GM12891 (cell line): ENCODE measurements around the gene SLC1A1.

Source experiments
- PAX5 ChIP-seq: IDR thresholded peaks from 2 replicates; pipeline ENCODE4 v1.6.1; 2011; ENCODE audit warnings: low read length, moderate library complexity, mild to moderate bottlenecking; ENCODE audit not compliant: insufficient read depth, severe bottlenecking
- POLR2A ChIP-seq: IDR thresholded peaks from 2 replicates; pipeline ENCODE4 v1.6.1; 2011; ENCODE audit warnings: low read depth, low read length, control low read depth
- POLR2AphosphoS5 ChIP-seq: IDR thresholded peaks from 2 replicates; pipeline ENCODE4 v1.6.1; 2011; ENCODE audit warnings: low read depth, low read length, control low read depth
- POU2F2 ChIP-seq: IDR thresholded peaks from 2 replicates; pipeline ENCODE4 v1.6.1; 2011; ENCODE audit warnings: low read depth, mild to moderate bottlenecking, control low read depth, low read length, moderate library complexity
- SPI1 ChIP-seq: IDR thresholded peaks from 2 replicates; pipeline ENCODE4 v1.6.1; 2011; ENCODE audit warnings: low read depth, low read length, control low read depth
- TAF1 ChIP-seq: IDR thresholded peaks from 2 replicates; pipeline ENCODE4 v1.6.1; 2011; ENCODE audit warnings: low read depth, low read length, control low read depth

DNA sequence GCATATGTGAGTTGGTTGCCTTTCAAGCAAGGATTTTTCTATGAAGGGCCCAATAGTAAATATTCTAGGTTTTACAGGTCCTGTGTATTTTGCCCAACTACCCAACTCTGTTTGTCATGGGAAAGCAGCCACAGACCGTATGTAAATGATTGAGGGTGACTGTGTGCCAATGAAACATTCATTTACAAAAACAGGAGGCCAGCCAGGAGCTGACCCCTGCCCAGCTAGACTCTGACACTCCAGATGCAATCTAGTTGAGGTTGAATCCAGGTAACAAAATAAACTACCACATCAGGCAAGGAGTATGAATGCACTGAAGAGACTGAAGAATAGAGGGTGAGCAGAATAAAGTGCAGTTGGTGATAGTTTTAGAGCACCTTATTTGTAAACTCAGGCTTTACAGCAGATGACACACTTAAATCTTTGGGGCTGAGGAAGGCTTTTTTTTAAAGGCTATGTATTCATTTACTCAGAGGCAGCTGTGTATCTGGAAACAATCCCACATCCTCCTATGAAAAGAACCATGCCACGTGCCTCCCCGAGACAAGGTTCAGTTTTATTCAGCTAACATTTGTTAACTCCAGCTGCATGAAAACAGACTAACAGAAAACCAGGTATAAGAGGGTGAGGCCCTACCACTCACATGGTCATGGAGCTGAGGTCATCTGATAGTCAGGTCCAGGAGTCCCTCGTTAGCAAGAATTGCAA is 60.7 kb downstream of the SLC1A1 start:
- TF ChIP-seq POLR2A: no peak
- no peak for TF ChIP-seq TAF1
- TF ChIP-seq POLR2AphosphoS5: no peak
- no peak for TF ChIP-seq SPI1
- TF ChIP-seq POU2F2: no peak
- no peak for TF ChIP-seq PAX5
